Activated CD4-positive, alpha-beta T cell treated with anti-CD3 and anti-CD28 coated beads, Interleukin-2, amount 10 ng/mL, durations not matched to agents 24 days and 14 days (primary cell): Measurements from ENCODE around the gene EDARADD. TPM values are rescaled to one million over a fixed set of nuclear protein-coding genes. Genes with fewer than 3 reads are reported as not detected.
A peak's percentile ranks its signal among the peaks of the same experiment; 100 is the strongest.
"Not testable (repeated sequence)": the region's sequence is repeated elsewhere in the genome, so short reads cannot be mapped to it uniquely, and the experiment has no call there.

Source experiments
- DNase-seq: peaks from one replicate; pipeline ENCODE4 v3.0.0; 2022
- H3K27ac Mint-ChIP-seq: one replicate; pipeline ENCODE4 v1.8.0; 2022; ENCODE audit warnings: mild to moderate bottlenecking, mixed read lengths
- H3K27me3 Mint-ChIP-seq: one replicate; pipeline ENCODE4 v1.8.0; 2022; ENCODE audit warnings: mixed read lengths
- H3K36me3 Mint-ChIP-seq: one replicate; pipeline ENCODE4 v1.8.0; 2022; ENCODE audit warnings: low read depth, mild to moderate bottlenecking, mixed read lengths
- H3K4me1 Mint-ChIP-seq: one replicate; pipeline ENCODE4 v1.8.0; 2021; ENCODE audit warnings: mixed read lengths
- H3K4me3 Mint-ChIP-seq: one replicate; pipeline ENCODE4 v1.8.0; 2022; ENCODE audit warnings: mild to moderate bottlenecking, moderate library complexity, mixed read lengths
- H3K9me3 Mint-ChIP-seq: one replicate; pipeline ENCODE4 v1.8.0; 2021; ENCODE audit warnings: mixed read lengths
- intact Hi-C: fragments of 100-400 bp; cut with micrococcal nuclease; formaldehyde crosslinking; loops from one replicate; pipeline ENCODE4 v1.15.1; 2023
- total RNA-seq: library from RNA; stranded (reverse); gene quantifications from 2 replicates; pipeline ENCODE4 v1.2.3, GENCODE V29; 2022

EDARADD gene
- total RNA-seq, 1 donor from 2014 or later: 32.6 TPM

DNA sequence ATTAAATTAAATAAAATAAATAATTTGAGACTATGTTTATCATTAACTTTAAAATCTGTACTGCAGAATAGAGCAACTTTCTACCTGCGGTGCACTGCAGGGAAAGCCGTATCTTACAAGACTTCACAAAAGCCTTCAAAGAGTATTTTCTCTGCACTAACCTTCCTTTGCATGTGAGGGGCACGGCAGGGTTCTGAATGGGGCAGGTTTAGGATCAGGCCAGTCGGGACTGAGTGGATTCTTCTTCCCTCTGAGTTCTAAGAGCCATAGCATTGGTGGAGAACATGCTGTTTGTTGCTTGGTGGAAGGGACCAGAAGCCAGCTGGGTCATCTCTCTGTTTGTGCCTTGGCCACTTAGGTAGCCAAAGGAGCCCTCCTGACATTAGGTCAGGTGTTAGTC lies 74.5 kb downstream of the EDARADD start:
- Mint-ChIP-seq H3K36me3 (peaks cover 9% of the 10 kb centered on the region), H3K27me3 (peaks cover 8% of the 10 kb centered on the region), H3K4me3 (no peak overlapping the region), H3K9me3 (no peaks in the 10 kb centered on the region), H3K4me1 (peaks cover 15% of the 10 kb centered on the region), H3K27ac (no peak overlapping the region)
- DNase-seq: no peak
- intact Hi-C loops: no loop called here

DNA sequence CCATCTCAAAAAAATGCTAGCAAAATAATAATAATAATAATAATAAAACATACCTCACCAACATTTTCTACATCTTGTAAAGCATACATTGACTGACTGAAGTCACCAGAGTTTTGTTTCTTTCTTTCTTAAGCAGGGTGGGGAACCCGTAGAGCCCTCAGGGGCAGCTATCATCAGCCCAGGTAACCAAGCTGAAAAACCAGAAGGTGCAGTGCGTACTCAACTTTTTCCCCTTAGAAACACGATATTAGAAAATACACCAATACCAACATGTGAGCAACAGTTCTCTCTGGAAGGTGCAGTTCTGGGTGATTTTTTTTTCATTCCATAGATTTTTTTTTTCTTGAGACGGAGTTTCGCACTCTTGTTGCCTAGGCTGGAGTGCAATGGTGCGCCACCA lies 75.4 kb downstream of the EDARADD start:
- Mint-ChIP-seq H3K4me1 (peaks cover 15% of the 10 kb centered on the region), H3K27me3 (peaks cover 8% of the 10 kb centered on the region), H3K36me3 (peaks cover 9% of the 10 kb centered on the region), H3K27ac (no peak overlapping the region), H3K9me3 (no peaks in the 10 kb centered on the region), H3K4me3 (no peak overlapping the region)
- intact Hi-C loops: no loop called here
- DNase-seq: no peak

DNA sequence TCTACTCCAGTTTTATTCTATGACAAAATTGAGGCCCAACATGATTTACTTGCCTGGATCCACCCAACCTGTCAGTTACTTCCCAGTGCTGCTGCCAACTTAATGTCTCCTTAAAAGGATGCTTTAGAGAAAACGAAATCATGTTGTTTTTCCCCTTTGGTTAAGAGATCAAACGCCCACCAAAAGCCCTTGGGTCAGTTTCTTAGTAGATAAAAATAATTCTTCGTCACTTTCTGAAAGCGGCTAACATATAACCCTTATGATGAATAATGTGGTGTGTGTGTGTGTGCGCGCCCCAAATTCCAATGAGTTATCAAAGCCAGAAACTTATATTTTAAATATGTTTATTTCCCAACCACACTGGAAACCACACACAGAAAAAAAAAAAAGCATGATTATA lies 77.0 kb downstream of the EDARADD start:
- Mint-ChIP-seq H3K9me3 (no peaks in the 10 kb centered on the region), H3K4me3 (no peak overlapping the region)

DNA sequence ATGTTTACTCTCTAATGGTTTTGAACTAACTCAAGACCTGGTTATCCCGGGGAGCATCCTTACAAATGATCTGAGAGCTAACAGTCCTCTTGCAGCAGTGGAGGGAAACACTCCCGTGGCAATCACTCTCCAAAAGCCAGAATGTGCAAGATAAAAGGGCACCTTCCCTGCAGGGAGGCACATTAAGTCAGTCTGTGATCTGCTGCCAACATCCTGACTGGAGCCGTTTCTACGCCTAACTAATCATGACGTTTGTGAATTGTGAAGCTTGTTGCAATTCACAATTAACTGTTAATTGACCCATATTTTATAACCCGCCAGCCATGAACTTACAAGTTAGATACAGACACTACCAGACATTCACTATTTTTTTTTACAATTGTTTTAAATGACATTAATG lies 77.6 kb downstream of the EDARADD start:
- Mint-ChIP-seq H3K27ac (no peak overlapping the region), H3K36me3 (peaks cover 3% of the 10 kb centered on the region), H3K4me3 (no peak overlapping the region), H3K9me3 (no peaks in the 10 kb centered on the region), H3K27me3 (peaks cover 3% of the 10 kb centered on the region), H3K4me1 (no peaks in the 10 kb centered on the region)
- DNase-seq: no peak
- intact Hi-C loops: no loop called here

More for the DNA sequence above, 77.0 kb downstream of the EDARADD start:
- no peak overlapping the region for H3K27ac Mint-ChIP-seq
- peaks cover 5% of the 10 kb centered on the region for H3K36me3 Mint-ChIP-seq
- peaks cover 4% of the 10 kb centered on the region for H3K27me3 Mint-ChIP-seq
- H3K4me1 Mint-ChIP-seq: no peaks in the 10 kb centered on the region
- intact Hi-C loops: no loop called here
- DNase-seq: no peak

DNA sequence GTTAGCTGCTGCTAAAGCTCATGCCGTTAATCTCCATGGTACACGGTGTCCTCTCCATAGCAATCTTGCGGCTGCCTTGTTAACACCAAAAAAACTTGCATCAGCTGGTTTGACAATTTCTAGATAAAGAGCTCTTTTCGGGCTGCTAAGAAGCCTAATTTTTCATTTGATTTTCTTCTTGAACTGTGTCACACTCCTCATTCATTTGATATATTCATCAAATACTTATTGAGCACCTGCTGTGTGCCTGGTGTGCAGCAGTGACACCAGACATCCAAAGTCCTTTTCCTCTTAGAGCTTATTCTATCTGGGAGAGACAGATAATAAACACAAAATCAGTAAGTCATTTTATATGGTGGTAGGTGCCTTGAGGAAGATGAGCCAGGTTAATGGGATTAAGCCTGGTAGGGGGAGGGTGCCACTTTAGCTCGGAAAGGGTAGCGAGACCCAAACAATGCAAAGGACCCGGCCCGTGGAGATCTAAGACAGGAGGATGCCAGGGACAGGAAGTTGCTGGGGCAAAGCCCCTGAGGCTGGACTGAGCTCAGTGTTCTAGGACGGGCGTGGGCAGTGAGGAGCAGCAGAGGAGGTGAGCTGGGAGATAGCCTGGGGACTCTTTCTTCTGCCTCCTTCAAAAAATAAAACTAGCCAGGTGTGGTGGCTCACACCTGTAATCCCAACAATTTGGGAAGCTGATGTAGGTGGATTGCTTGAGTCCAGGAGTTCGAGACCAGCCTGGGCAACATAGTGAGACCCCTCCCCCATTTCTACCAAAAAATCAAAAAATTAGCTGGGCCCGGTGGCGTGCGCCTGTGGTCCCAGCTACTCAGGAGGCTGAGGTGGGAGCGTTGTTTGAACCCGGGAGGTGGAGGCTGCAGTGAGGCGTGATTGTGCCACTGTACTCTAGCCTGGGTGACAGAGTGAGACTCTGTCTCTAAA lies 79.0 kb downstream of the EDARADD start:
- Mint-ChIP-seq H3K4me1 (no peaks in the 10 kb centered on the region), H3K27ac (no peak overlapping the region), H3K36me3 (peaks cover 1% of the 10 kb centered on the region), H3K9me3 (no peaks in the 10 kb centered on the region), H3K4me3 (no peak overlapping the region), H3K27me3 (peaks cover 3% of the 10 kb centered on the region)
- intact Hi-C loops: no loop called here
- DNase-seq: no peak

DNA sequence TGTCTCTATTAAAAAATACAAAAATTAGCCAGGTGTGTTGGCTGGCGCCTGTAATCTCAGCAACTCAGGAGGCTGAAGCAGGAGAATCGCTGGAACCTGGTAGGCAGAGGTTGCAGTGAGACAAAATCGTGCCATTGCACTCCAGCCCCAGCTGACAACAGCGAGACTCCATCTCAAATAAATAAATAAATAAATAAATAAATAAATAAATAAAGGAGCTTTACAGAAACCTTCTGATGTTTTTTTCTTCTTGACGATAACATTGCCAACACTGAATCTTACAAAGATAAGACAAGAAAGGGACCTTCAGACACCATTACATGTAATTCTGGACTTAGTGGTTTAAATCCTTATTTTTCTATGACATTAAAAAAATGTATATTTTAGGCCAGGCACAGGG lies 81.9 kb downstream of the EDARADD start:
- no peak overlapping the region for H3K4me3 Mint-ChIP-seq
- no peak overlapping the region for H3K27ac Mint-ChIP-seq
- no peak for DNase-seq
- H3K36me3 Mint-ChIP-seq: no peaks in the 10 kb centered on the region
- H3K9me3 Mint-ChIP-seq: no peaks in the 10 kb centered on the region
- intact Hi-C loops: no loop called here
- no peaks in the 10 kb centered on the region for H3K4me1 Mint-ChIP-seq
- peaks cover 3% of the 10 kb centered on the region for H3K27me3 Mint-ChIP-seq

DNA sequence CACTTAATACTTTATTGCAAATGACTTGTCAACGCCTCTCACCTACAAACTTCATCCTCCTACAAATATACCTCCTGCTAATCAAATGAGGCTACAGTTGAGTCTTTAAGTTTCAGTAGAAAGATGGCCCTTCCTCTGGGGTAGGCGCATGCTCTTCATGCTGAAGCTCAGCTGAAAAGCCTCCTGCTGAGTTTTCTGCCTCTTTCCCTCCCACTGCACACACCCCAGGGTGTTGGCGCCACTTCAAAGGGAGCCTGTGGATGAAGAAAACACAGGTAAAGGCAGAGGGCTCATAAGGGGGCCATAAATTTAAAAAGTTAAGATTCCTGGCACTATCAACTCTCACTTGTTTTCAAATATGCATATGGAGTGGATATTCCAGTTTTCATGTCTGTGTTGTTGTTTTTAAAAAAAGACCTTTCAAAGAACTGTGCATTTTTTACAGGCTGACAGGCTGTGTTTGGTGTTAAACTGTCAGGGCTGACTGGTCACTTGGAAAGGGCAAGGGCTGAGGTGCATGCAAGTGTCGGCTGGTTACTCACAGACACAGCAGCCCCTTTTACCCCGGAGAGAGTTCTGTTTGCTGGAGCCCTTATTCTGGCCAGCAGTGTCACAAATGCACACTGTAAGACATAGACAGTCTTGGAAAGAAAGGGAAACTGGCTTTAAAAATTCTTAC lies 86.8 kb downstream of the EDARADD start:
- no peak overlapping the region for H3K4me3 Mint-ChIP-seq
- no peak overlapping the region for H3K27ac Mint-ChIP-seq
- no peak for DNase-seq
- no peaks in the 10 kb centered on the region for H3K4me1 Mint-ChIP-seq
- intact Hi-C loops: no loop called here
- H3K36me3 Mint-ChIP-seq: peaks cover 8% of the 10 kb centered on the region
- no peaks in the 10 kb centered on the region for H3K9me3 Mint-ChIP-seq
- no peaks in the 10 kb centered on the region for H3K27me3 Mint-ChIP-seq

DNA sequence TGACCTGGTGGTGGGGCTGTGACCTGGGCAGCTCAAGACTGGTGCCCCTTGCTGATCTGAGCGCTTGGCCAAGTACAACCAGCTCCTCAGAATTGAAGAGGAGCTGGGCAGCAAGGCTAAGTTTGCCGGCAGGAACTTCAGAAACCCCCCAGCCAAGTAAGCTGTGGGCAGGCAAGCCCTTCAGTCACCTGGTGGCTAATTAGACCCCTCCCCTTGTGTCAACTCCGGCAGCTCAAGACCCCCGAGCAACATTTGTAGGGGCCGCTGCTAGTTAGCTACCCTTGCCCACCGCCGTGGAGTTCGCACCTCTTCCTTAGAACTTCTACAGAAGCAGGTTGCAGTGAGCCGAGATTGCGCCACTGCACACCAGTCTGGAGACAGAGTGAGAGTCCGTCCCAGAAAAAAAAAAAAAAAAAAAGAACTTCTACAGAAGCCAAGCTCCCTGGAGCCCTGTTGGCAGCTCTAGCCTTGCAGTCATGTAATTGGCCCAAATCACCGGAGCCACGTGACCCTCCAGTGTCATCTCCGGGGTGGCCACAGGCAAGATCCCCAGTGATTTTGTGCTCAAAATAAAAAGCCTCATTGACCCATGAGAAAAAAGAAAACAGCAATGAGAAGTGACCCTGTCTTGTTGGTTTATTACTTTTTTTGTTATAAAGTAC lies 90.4 kb downstream of the EDARADD start:
- Mint-ChIP-seq H3K36me3 (peaks cover 8% of the 10 kb centered on the region), H3K27me3 (peaks cover 3% of the 10 kb centered on the region), H3K9me3 (no peaks in the 10 kb centered on the region), H3K4me1 (peaks cover 2% of the 10 kb centered on the region), H3K4me3 (no peak overlapping the region), H3K27ac (no peak overlapping the region)
- intact Hi-C loops: no loop called here
- DNase-seq: no peak

DNA sequence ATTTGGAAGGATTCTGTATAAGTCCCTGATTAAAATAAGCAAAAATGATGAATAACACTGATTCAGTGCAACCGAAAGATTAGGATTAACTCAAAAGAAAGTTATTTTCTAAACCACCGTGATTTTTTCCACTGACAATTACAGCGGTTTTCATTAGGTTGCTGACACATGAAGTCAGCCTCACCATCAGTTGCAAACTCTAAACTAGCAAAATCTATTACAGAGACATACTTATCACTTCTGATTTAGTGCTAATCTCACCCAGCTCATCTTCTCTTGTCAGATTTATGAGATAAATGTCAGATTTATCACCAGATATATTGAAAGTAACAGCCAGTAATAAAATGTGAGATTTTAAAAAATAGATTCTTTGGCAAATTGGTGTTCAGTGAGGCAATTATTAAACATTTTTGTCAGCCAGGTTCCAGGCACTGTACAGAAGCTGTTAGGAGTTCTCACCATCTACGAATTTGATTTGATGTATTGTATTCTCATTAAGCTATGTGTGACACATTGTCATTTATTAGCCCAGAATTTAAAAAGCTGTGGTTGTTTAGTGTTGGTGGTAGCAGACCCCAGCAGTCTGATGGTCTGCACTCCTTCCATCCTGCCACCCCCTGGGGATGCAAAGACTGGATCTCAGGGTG lies 92.4 kb downstream of the EDARADD start:
- intact Hi-C loops: no loop called here
- no peaks in the 10 kb centered on the region for H3K9me3 Mint-ChIP-seq
- H3K27ac Mint-ChIP-seq: no peak overlapping the region
- no peak overlapping the region for H3K4me3 Mint-ChIP-seq
- peaks cover 12% of the 10 kb centered on the region for H3K27me3 Mint-ChIP-seq
- no peak for DNase-seq
- H3K4me1 Mint-ChIP-seq: peaks cover 10% of the 10 kb centered on the region
- peaks cover 8% of the 10 kb centered on the region for H3K36me3 Mint-ChIP-seq

DNA sequence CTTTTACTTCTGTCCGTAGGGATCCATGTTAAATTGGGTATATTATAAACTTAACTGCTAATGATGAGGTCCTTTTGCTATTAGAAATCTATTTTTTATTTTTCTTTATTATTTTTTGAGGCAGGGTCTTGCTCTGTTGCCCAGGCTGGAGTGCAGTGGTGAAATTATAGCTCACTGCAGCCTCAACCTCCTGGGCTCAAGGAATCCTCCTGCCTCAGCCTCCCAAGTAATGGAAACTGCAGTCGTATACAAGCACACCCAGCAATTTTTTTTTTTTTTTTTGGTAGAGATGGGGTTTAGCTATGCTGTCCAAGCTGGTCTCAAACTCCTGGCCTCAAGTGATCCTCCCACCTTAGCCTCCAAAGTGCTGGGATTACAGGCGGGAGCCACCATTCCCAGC lies 95.1 kb downstream of the EDARADD start:
- H3K36me3 Mint-ChIP-seq, H3K4me3 Mint-ChIP-seq, H3K9me3 Mint-ChIP-seq, DNase-seq, H3K27ac Mint-ChIP-seq, intact Hi-C loops: not testable (repeated sequence)
- peaks cover 13% of the 10 kb centered on the region for H3K4me1 Mint-ChIP-seq
- peaks cover 26% of the 10 kb centered on the region for H3K27me3 Mint-ChIP-seq

DNA sequence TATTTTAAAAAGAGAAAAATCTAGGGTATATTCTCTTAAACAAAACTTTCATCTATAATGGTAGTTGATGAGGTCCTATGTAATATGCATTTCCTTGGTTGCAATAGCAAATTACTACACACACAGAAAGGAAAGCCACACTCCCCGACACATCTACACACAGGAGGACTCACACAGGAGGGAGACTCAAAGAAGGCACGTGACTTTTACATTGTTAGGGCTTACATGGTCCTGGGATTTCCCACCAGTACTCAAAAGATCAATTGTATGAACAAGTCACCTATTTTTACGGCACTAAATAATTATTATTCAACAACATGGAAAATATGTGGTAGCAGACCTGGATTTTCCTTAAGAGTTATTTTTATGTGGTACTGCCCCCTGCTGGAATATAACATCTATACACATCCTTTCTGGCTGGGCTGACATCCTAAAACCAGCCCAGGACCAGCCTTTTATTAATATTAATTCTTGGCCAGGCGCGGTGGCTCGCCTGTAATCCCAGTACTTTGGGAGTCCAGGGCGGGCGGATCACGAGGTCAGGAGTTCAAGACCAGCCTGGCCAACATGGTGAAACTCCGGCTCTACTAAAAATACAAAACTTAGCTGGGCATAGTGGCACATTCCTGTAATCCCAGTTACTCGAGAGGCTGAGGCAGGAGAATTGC lies 95.8 kb downstream of the EDARADD start:
- peak; percentile 64 for DNase-seq
- intact Hi-C loops: loop anchor here (1.0 to 10.0 kb wide), 3 partner anchors 205 to 387 kb away; partner anchors contain the start of gene ERO1B

DNA sequence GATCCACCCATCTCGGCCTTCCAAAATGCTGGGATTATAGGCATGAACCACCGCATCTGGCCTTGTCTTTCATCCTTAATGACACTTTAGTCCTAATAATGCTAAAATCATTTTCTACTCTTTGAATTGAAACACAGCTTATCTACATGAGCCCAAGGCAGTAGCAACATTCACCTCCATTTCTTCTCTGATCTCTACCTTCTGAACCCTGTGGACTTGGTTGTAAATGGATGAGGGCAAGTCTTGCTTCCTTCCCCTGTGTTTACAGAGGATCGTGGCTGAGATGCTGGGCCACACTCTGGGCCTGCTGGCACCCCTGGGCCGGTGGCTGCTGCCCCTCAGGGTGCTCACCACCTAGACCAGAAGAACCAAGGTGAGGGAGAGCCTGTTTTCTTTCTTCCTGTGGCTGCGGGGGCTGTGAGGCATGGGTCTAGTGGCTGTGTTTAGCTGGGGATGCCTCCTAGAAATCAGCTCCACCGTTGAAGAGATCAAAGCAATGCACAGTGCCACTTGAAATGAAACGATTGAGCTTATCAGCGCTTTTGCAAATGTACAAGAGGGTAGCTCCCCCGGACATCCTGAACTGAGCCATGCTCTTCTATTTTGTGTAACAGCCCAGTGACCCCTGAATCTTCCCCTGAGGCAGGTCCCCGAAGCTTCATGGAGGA lies 97.5 kb downstream of the EDARADD start:
- peaks cover 26% of the 10 kb centered on the region for H3K27me3 Mint-ChIP-seq
- DNase-seq: no peak
- no peaks in the 10 kb centered on the region for H3K36me3 Mint-ChIP-seq
- peaks cover 14% of the 10 kb centered on the region for H3K4me1 Mint-ChIP-seq
- H3K4me3 Mint-ChIP-seq: no peak overlapping the region
- H3K9me3 Mint-ChIP-seq: no peaks in the 10 kb centered on the region
- no peak overlapping the region for H3K27ac Mint-ChIP-seq
- intact Hi-C loops: loop anchor here (10.0 kb wide), 1 partner anchor 207 kb away; the partner anchor contains the start of gene ERO1B

More for the DNA sequence above, 95.8 kb downstream of the EDARADD start:
- H3K9me3 Mint-ChIP-seq: no peaks in the 10 kb centered on the region
- peaks cover 26% of the 10 kb centered on the region for H3K27me3 Mint-ChIP-seq
- H3K36me3 Mint-ChIP-seq: peaks cover 1% of the 10 kb centered on the region
- peaks cover 13% of the 10 kb centered on the region for H3K4me1 Mint-ChIP-seq
- H3K27ac Mint-ChIP-seq: no peak overlapping the region
- H3K4me3 Mint-ChIP-seq: no peak overlapping the region

DNA sequence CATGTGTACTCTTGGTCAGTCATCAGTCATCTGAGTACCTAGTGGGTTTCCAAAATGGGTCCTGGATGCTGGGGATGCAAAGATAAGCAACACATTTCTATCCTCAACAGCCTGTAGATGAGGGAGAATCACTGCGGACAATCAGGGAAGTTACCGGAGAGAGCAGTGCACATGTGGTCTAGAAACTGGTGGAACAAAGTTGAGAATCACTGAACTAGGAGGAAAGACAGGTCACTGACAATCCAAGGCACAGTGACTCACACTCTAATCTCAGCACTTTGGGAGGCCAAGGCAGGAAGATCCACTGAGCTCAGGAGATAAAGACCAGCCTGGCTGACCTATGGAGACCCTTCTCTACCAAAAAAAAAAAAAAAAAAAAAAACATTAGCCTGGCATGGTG lies 98.3 kb downstream of the EDARADD start:
- H3K27me3 Mint-ChIP-seq: peaks cover 26% of the 10 kb centered on the region
- H3K4me3 Mint-ChIP-seq: no peak overlapping the region
- H3K4me1 Mint-ChIP-seq: peaks cover 14% of the 10 kb centered on the region
- H3K36me3 Mint-ChIP-seq: no peaks in the 10 kb centered on the region
- H3K9me3 Mint-ChIP-seq: no peaks in the 10 kb centered on the region
- intact Hi-C loops: loop anchor here (10.0 kb wide), 1 partner anchor 208 kb away; the partner anchor contains the start of gene ERO1B
- no peak overlapping the region for H3K27ac Mint-ChIP-seq
- DNase-seq: no peak
